ENCODE data around the gene IL26.

- TF ChIP-seq, protein P1, sequence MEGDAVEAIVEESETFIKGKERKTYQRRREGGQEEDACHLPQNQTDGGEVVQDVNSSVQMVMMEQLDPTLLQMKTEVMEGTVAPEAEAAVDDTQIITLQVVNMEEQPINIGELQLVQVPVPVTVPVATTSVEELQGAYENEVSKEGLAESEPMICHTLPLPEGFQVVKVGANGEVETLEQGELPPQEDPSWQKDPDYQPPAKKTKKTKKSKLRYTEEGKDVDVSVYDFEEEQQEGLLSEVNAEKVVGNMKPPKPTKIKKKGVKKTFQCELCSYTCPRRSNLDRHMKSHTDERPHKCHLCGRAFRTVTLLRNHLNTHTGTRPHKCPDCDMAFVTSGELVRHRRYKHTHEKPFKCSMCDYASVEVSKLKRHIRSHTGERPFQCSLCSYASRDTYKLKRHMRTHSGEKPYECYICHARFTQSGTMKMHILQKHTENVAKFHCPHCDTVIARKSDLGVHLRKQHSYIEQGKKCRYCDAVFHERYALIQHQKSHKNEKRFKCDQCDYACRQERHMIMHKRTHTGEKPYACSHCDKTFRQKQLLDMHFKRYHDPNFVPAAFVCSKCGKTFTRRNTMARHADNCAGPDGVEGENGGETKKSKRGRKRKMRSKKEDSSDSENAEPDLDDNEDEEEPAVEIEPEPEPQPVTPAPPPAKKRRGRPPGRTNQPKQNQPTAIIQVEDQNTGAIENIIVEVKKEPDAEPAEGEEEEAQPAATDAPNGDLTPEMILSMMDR (IDR thresholded peaks at IDR 0.05) = no peak
- TF ChIP-seq POLR2A (IDR thresholded peaks at IDR 0.05) = no peak
- no peak for TF ChIP-seq POLR2AphosphoS5 (IDR thresholded peaks at IDR 0.05)
Measured at GRCh38 chr12:68271346-68271745, 45.7 kb upstream of the IL26 start.
